Progenitor cell of endocrine pancreas (in vitro differentiated cells): ENCODE data around the gene ZNF490. TPM values are rescaled to one million over a fixed set of nuclear protein-coding genes. Genes with fewer than 3 reads are reported as not detected.

ENCODE experiments used
- DNase-seq: peaks from one replicate; pipeline ENCODE4 v3.0.0; 2021; ENCODE audit warnings: low spot score; ENCODE audit not compliant: unreplicated experiment
- H3K27ac Mint-ChIP-seq: 2 replicates; pipeline ENCODE4 v1.8.0; 2021; ENCODE audit warnings: mild to moderate bottlenecking, moderate library complexity, mixed read lengths
- H3K27me3 Mint-ChIP-seq: 2 replicates; pipeline ENCODE4 v1.8.0; 2021; ENCODE audit warnings: mixed read lengths
- H3K36me3 Mint-ChIP-seq: 2 replicates; pipeline ENCODE4 v1.8.0; 2022; ENCODE audit warnings: mixed read lengths; ENCODE audit not compliant: insufficient read depth
- H3K4me1 Mint-ChIP-seq: 2 replicates; pipeline ENCODE4 v1.8.0; 2021; ENCODE audit warnings: low read depth, mixed read lengths
- H3K4me3 Mint-ChIP-seq: 2 replicates; pipeline ENCODE4 v1.8.0; 2021; ENCODE audit warnings: low read depth, mild to moderate bottlenecking, moderate library complexity, mixed read lengths
- H3K9me3 Mint-ChIP-seq: 2 replicates; pipeline ENCODE4 v1.8.0; 2021; ENCODE audit warnings: low read depth, mixed read lengths
- total RNA-seq: library from RNA; stranded (reverse); gene quantifications from 2 replicates; pipeline ENCODE4 v1.2.1, GENCODE V29; 2021
- TF ChIP-seq, protein P1 (sequence below): fragments of 200-600 bp; sonication (generic); IDR thresholded peaks from one replicate; pipeline ENCODE4 v1.5.0; 2021; ENCODE audit warnings: antibody characterized with exemption, mild to moderate bottlenecking; ENCODE audit not compliant: unreplicated experiment

The ZNF490 gene
- total RNA-seq, 1 donor from 2014 or later, result 15.1 TPM

DNA sequence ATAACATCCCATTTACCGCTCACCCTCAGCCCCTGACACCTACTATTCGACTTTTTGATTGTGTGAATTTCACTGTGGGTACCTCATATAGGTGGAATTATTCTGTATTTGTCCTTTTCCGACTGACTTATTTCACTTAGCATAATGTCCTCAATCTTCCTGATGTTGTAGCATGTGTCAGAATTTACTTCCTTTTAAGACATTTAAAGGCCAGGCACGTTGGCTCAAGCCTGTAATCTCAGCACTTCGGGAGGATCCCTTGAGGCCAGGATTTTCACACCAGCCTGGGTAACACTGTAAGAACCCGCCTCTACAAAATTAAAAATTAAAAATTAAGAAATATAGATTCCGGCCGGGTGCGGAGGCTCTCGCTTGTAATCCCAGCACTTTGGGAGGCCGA lies 13.0 kb downstream of the ZNF490 start:
- Mint-ChIP-seq H3K36me3 (peaks cover 12% of the 10 kb centered on the region), H3K9me3 (no peaks in the 10 kb centered on the region), H3K27ac (no peak overlapping the region), H3K4me1 (no peaks in the 10 kb centered on the region), H3K4me3 (no peak overlapping the region), H3K27me3 (no peaks in the 10 kb centered on the region)
- no peak for DNase-seq
- TF ChIP-seq, protein P1, sequence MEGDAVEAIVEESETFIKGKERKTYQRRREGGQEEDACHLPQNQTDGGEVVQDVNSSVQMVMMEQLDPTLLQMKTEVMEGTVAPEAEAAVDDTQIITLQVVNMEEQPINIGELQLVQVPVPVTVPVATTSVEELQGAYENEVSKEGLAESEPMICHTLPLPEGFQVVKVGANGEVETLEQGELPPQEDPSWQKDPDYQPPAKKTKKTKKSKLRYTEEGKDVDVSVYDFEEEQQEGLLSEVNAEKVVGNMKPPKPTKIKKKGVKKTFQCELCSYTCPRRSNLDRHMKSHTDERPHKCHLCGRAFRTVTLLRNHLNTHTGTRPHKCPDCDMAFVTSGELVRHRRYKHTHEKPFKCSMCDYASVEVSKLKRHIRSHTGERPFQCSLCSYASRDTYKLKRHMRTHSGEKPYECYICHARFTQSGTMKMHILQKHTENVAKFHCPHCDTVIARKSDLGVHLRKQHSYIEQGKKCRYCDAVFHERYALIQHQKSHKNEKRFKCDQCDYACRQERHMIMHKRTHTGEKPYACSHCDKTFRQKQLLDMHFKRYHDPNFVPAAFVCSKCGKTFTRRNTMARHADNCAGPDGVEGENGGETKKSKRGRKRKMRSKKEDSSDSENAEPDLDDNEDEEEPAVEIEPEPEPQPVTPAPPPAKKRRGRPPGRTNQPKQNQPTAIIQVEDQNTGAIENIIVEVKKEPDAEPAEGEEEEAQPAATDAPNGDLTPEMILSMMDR, result no peak

DNA sequence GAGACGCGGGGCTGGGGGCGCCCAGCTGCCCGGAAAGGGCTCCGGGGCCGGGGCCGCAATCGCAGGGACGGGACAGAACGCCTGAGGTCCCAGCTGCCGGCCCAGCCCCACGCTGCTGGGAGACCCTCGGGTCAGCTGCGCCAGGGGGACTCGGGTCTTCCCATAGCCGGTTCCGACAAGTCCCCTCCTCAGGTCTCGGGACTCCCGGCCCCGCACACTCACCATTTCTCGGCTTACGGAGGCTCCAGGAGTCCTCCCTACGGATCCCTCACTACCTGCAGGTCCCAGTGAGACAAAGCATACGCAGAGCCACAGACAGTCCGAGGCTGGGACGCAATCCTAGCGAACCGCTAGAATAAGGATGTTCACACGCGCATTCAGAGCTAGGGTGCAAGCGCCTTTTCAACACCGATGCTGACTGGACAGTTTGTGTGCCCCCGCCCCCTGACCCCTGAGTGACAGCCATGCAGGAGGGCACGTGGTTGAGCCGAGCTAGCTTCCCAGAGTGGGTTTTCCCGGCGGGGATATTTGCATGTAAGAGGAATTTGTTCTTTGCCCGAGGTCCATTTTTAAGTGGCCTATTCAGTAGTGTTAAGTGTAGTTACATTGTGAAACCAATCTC lies 13.6 kb downstream of the ZNF490 start:
- TF ChIP-seq, protein P1, result no peak
- Mint-ChIP-seq H3K9me3 (no peaks in the 10 kb centered on the region), H3K4me1 (no peaks in the 10 kb centered on the region), H3K36me3 (peaks cover 13% of the 10 kb centered on the region), H3K27me3 (no peaks in the 10 kb centered on the region), H3K27ac (no peak overlapping the region), H3K4me3 (no peak overlapping the region)
- no peak for DNase-seq

DNA sequence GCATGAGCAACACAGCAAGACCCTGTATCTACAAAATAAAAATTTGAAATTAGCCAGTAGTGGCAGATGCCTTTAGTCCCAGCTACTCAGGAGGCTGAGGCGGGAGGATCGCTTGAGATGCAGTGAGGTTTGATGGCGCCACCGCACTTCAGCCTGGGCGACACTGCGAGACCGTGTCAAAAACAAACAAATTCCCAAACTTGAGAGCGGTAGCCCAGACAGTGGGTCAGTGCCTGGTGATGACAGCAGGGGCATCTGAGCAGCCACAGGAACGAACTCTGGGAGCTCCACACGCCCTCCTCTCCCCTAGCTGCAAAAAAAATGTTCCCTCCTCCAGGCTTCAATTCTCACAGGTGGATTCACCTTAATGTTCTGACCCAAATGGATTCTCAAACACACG lies 14.1 kb downstream of the ZNF490 start:
- TF ChIP-seq, protein P1, result no peak
- no peak for DNase-seq
- H3K4me3 Mint-ChIP-seq, result no peak overlapping the region

DNA sequence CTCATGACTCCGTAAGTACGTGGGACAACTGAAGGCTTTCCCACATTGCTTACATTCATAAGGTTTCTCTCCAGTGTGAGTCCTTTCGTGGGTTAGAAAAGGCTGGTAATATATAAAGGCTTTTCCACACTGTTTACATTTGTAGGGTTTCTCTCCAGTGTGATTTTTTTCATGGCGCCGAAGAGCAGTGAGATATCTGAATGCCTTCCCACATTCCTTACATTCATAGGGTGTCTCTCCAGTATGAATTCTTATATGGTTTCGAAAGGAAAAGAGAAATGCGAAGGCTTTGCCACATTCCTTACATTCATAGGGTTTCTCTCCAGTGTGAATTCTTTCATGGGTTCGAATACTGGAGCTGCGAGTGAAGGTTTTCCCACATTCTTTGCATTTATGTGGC lies 29.5 kb downstream of the ZNF490 start:
- no peaks in the 10 kb centered on the region for H3K27me3 Mint-ChIP-seq
- no peak overlapping the region for H3K4me3 Mint-ChIP-seq
- peaks cover 34% of the 10 kb centered on the region for H3K9me3 Mint-ChIP-seq
- DNase-seq, result no peak
- TF ChIP-seq, protein P1, result no peak
- H3K4me1 Mint-ChIP-seq, result no peaks in the 10 kb centered on the region
- peaks cover 63% of the 10 kb centered on the region for H3K36me3 Mint-ChIP-seq
- peak overlapping the region; percentile 29 for H3K27ac Mint-ChIP-seq

More for the DNA sequence above, 14.1 kb downstream of the ZNF490 start:
- H3K27ac Mint-ChIP-seq, result no peak overlapping the region
- no peaks in the 10 kb centered on the region for H3K27me3 Mint-ChIP-seq
- H3K4me1 Mint-ChIP-seq, result no peaks in the 10 kb centered on the region
- H3K36me3 Mint-ChIP-seq, result peaks cover 14% of the 10 kb centered on the region
- H3K9me3 Mint-ChIP-seq, result no peaks in the 10 kb centered on the region

DNA sequence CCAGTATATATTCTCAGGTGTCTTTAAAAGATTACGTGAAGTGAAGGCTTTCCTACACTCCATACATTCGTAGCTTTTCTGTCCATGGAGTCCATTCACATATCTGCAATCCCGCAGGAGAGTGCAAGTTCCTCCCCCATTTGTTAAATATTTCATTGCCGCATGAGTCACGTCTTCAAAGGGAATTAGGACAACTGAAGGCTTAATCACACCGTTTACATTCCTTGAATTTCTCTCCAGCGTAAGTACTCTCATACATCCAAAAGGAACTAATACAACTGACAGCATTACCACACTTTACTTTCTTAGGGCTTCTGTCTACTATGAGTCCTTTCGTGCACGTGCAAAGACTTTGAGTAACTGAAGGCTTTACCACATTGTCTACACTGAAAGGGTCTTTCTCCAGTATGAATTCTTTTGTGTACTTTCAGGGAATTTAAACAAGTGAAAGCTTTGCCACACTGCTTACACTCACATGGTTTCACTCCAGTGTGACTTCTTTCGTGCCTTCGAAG lies 30.4 kb downstream of the ZNF490 start:
- no peak overlapping the region for H3K4me3 Mint-ChIP-seq
- TF ChIP-seq, protein P1, result no peak
- H3K27me3 Mint-ChIP-seq, result no peaks in the 10 kb centered on the region
- DNase-seq, result no peak
- H3K27ac Mint-ChIP-seq, result no peak overlapping the region
- H3K4me1 Mint-ChIP-seq, result no peaks in the 10 kb centered on the region
- peaks cover 34% of the 10 kb centered on the region for H3K9me3 Mint-ChIP-seq
- H3K36me3 Mint-ChIP-seq, result peaks cover 65% of the 10 kb centered on the region
